GM19239 (cell line): Measurements from ENCODE around the gene STXBP6.
A peak's percentile ranks its signal among the peaks of the same experiment; 100 is the strongest.
"Not testable (repeated sequence)": the region's sequence is repeated elsewhere in the genome, so short reads cannot be mapped to it uniquely, and the experiment has no call there.

Source experiments
- DNase-seq: peaks from one replicate; pipeline ENCODE4 v3.0.0; 2011; ENCODE audit warnings: low spot score; ENCODE audit not compliant: insufficient read length
- FAIRE-seq: peaks from 2 replicates; lab custom pipeline; 2011; peaks lifted over from hg19 to GRCh38; lab: Jason Lieb, UNC

The STXBP6 gene

DNA sequence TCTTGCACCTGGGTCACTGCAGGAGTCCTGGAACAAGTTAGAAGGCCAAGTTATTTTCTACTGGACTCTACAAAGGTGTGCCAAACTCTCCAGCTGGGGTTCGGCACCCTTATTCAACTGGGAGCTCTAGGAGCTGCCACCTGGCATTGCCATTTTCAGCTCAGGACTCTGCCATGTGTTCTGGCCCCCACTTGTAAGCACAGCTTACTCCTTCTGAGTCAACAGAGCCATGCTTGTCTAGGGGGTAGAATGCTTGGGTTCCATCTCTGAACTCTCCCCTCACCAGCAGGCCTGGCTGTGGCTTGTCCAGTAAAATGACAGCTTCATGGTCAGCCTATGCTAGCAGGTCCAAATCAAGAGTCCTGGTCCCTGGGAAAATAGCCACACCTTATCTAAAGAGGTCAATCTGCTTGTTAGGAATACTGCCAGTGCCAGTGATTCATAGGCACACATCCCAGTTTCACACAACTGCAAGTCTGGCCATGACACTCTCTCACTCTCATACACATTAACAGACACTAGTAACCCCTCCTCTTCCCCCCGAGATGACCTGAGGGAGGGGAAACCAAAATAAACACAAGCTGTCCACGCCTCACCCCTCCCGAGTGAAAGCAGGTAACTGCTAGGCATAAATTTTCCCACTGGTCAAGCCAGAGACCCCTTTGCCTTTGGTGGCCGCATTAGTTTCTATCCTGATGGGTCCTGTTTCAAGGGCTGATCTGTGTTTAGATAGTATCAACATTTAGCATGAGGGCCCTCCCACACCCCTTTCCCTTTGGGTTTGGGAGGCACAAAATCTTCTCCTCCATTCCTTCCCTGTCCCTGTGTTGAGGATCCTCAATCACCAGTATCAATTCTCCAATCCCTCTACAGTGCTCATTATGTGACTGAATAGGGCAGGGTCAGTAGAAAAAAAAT lies 233.7 kb downstream of the STXBP6 start:
- no peak for FAIRE-seq

DNA sequence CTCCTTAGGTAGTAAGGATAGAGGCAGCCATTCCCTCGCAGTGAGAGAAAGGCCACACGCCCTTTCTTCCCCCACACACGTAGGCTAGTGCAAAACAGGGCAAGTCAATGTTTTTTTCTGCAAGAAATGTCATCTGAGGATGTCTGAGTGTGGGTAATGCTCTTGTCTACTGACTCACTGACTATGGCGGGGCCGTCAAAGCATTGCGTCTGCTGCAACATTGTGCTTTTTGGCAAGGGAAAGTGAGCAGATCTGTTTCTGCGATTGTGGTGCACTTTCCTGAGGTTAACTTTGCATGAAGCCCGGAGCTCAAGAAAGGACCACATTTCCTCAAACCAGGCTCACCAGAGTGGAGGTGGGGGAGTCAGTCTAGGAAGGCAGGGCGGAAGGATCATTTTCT lies 234.4 kb downstream of the STXBP6 start:
- FAIRE-seq (no peak), DNase-seq (no peak)

More for the DNA sequence above, 233.7 kb downstream of the STXBP6 start:
- no peak for DNase-seq

DNA sequence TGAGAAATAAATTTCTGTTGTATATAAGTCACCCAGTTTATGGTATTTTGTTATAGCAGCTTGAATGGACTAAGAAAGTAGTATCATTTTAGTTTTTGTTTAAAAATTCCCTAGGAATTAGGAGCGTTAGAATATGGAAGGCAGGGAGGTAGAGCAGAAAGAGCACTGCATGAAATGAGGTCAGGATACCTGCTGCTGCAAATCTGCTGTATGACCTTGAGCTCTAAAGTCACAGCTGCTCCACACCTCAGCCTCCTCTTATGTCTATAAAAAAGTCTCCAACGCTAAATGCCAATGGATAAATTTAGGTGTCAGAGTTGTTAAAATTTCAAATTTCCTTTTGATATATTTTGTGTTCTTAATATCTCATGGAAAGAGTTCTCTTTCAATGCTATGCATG lies 235.0 kb downstream of the STXBP6 start:
- no peak for FAIRE-seq
- DNase-seq: no peak

DNA sequence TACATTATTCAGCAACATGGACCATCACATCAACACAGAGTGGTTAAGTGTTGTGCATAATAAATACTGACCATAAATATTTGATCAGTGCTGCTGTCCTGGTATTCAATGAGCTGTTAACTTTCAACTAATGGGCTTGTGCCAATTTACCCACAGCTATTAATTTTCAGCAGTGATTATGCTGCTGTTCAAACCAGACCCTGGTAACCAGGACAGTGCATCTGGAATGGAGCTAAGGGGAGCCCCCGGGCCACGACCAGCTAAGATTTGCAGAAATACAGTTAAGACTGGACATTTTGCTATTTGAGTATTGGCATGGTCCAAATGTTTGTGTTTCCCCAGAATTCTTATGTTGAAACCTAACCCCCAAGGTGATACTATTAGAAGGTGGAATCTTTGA lies 235.6 kb downstream of the STXBP6 start:
- DNase-seq (no peak), FAIRE-seq (no peak)

GRCh38 chr14:24813819-24814259 lies 236.1 kb downstream of the STXBP6 start:
- no peak for DNase-seq
- no peak for FAIRE-seq

- DNase-seq (no peak), FAIRE-seq (no peak)
Measured at GRCh38 chr14:24813089-24813815, 236.7 kb downstream of the STXBP6 start.

- no peak for DNase-seq
- no peak for FAIRE-seq
Measured at GRCh38 chr14:24809135-24809534, 240.8 kb downstream of the STXBP6 start.

- FAIRE-seq (no peak), DNase-seq (no peak)
Measured at GRCh38 chr14:24808412-24808811, 241.5 kb downstream of the STXBP6 start.

DNA sequence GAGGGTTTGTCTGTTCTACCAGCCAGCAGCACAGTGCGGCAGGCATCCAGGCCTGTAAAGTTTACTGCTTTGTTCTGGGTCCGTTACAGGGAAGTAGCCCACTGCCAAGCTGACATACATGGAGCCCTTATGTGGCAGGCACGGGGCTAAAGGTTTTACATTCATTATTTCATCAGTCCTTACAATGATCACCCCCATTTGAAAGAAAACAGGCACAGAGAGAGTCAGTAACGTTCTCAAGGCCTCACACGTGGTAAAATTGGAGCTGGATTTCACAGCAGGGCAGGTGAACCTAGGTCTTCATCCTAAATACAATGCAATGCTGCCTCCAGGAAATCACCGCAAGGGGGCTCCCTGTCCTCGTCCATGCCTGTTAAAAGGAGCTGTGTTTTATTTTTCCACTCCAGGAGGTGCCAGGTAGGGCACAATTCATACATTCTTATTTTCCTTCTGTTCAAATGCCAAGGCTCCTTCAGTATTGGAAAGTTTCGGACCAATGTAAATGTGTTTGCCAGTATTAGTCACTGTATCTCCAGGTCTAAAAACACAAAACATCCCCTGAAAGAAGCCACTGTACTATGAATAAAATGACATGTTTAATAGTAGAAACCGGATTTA lies 243.8 kb downstream of the STXBP6 start:
- FAIRE-seq (no peak), DNase-seq (peak; percentile 27)

DNA sequence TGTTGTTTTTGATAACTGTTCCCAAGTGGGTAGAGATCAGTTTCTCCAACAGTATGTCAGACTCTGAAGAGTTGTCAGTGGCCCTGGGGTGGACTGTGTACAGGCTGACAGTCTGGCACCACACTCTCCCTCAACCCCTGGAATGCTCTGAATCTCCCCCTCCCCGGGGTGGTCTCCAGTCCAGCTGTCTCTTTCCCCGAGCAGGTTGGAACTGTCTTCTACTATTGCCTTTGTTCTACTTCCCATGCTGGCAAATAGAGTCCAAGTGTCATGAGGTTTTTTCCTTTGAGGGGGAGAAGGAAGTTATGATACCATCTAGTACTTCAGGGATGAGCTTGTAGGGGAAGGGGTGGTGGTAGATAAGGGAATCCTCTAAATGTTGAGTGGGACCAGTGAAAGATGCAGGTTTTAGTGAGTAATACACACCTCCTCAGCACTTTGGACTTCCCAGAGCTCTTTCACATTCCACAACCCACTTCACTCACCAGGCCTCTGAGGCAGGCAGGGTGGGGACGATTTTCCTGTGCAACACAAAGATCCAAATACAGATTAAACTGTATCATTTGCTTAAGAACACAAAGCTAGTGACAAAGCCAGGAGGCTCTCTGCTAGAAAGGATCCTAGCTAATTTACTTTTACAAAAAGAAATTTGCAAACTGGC lies 245.3 kb downstream of the STXBP6 start:
- DNase-seq (no peak), FAIRE-seq (no peak)

GRCh38 chr14:24803933-24804494 lies 245.9 kb downstream of the STXBP6 start:
- no peak for DNase-seq
- no peak for FAIRE-seq

DNA sequence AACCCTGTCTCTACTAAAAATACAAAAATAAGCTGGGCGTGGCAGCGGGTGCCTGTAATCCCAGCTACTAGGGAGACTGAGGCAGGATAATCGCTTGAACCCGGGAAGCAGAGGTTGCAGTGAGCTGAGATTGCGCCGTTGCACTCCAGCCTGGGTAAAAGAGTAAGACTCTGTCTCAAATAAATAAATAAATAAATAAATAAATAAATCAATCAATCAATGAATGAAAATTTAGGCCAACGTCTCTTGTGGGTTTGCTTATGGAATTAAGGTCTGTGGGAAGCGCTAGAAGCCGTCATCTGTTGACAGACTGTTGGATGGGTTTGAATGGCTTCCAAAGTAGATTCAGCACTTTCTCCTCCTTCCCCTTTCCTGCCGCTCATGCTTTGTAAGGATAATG lies 246.5 kb downstream of the STXBP6 start:
- not testable (repeated sequence) for FAIRE-seq, DNase-seq

GRCh38 chr14:24802236-24802635 lies 247.7 kb downstream of the STXBP6 start:
- DNase-seq: no peak
- no peak for FAIRE-seq

GRCh38 chr14:24801024-24801423 lies 248.9 kb downstream of the STXBP6 start:
- no peak for DNase-seq
- FAIRE-seq: no peak

DNA sequence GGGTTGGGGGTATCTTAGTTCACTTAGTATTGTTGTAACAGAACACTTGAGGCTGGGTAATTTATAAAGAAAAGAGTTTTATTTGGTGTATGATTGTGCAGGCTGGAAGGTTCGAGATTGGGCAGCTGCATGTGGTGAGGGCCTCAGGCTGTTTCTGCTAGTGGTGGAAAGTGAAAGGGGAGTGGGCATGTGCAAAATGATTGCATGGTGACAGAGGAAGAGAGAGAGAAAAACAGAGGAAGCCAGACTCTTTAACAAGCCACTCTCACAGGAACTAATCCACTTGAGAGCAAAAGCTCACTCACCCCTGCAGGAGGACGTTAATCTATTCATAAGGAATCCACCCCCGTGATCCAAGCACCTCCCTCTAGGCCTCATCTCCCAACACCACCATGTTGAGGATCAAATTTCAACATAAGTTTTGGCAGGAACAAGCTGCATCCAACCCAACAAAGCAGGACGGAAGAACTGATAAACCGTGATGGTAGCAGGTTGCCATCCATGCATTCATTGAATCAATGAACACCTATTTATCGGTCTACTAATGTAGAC lies 251.0 kb downstream of the STXBP6 start:
- no peak for DNase-seq
- no peak for FAIRE-seq

- DNase-seq (no peak), FAIRE-seq (no peak)
Measured at GRCh38 chr14:24795406-24795805, 254.5 kb downstream of the STXBP6 start.

- FAIRE-seq: no peak
- DNase-seq: no peak
Measured at GRCh38 chr14:24794644-24795305, 255.2 kb downstream of the STXBP6 start.

GRCh38 chr14:24790196-24790595 lies 259.8 kb downstream of the STXBP6 start:
- FAIRE-seq (no peak), DNase-seq (no peak)

GRCh38 chr14:24789378-24789884 lies 260.5 kb downstream of the STXBP6 start:
- no peak for FAIRE-seq
- no peak for DNase-seq
